K562 (cell line): ENCODE data around the gene TCF19. TPM values are rescaled to one million over a fixed set of nuclear protein-coding genes. Genes with fewer than 3 reads are reported as not detected.
"Not testable (repeated sequence)": the region's sequence is repeated elsewhere in the genome, so short reads cannot be mapped to it uniquely, and the experiment has no call there.

Experiments
- ATAC-seq: fragments of 200-7000 bp; cut with Tn5 transposase; 3 replicates; pipeline ENCODE4 v1.9.1; 2020; ENCODE audit warnings: moderate library complexity
- BruUV-seq: library from RNA; stranded (reverse); fragments of 400-500 nt; replicated peaks from 2 replicates; lab custom pipeline; 2021; lab: Mats Ljungman, UMichigan
- CTCF ChIA-PET: fragments of 300-600 bp; formaldehyde crosslinking; extraction: SDS; loops from one replicate; lab custom pipeline; 2021; ENCODE audit warnings: low intra/inter-chr PET ratio; lab: Yijun Ruan, JAX
- POLR2A ChIA-PET: fragments of 300-600, 350-650 bp; sonication (Branson Sonifier 250); formaldehyde crosslinking; extraction: SDS; loops from one replicate; lab custom pipeline; 2021; ENCODE audit warnings: antibody characterized with exemption, inconsistent platforms; lab: Yijun Ruan, JAX
- DNase-seq, 4 experiments: peaks; one replicate each; pipeline versions ENCODE4 v3.0.0 to v3.0.0-alpha.2; 2011 to 2018; ENCODE audit warnings: low spot score in 3 of 4, mixed read lengths in 3 of 4; ENCODE audit errors: extremely low read depth in 1 of 4
- FAIRE-seq: peaks from 2 replicates; lab custom pipeline; 2011; peaks lifted over from hg19 to GRCh38; lab: Jason Lieb, UNC
- H2AFZ ChIP-seq: 2 replicates; pipeline ENCODE4 v1.6.0; 2011; ENCODE audit warnings: low read depth, low read length, control low read depth, inconsistent platforms
- H3K27ac ChIP-seq: fragments of 200-600 bp; 3 replicates; pipeline ENCODE4 v1.8.0; 2011; ENCODE audit warnings: low read depth, mild to moderate bottlenecking, control low read depth, inconsistent platforms, low read length, moderate library complexity, mixed read lengths; ENCODE audit errors: extremely low read depth
- H3K27me3 ChIP-seq, 2 experiments: fragments of 300-600 bp in 1 of 2; 2 replicates in 1 of 2; 3 replicates in 1 of 2; pipeline versions ENCODE4 v1.6.0 to v1.8.0; 2011; ENCODE audit warnings: inconsistent platforms in 2 of 2, low read length in 2 of 2, mild to moderate bottlenecking in 1 of 2, mixed read lengths in 1 of 2, moderate library complexity in 1 of 2; ENCODE audit not compliant: control insufficient read depth in 2 of 2, insufficient read depth in 2 of 2
- H3K36me3 ChIP-seq: fragments of 300-600 bp; 3 replicates; pipeline ENCODE4 v1.8.0; 2011; ENCODE audit warnings: mild to moderate bottlenecking, low read length, inconsistent platforms; ENCODE audit not compliant: control insufficient read depth, insufficient read depth
- H3K4me1 ChIP-seq, 2 experiments: fragments of 200-600 bp in 1 of 2; replicated peaks in 1 of 2; 2 replicates in 1 of 2; 3 replicates in 1 of 2; pipeline versions ENCODE4 v1.5.1 to v1.8.0; 2011; ENCODE audit warnings: inconsistent platforms in 2 of 2, low read length in 2 of 2, mild to moderate bottlenecking in 1 of 2, mixed read lengths in 1 of 2, moderate library complexity in 1 of 2; ENCODE audit not compliant: control insufficient read depth in 2 of 2, insufficient read depth in 2 of 2
- H3K4me2 ChIP-seq: 2 replicates; pipeline ENCODE4 v1.6.1; 2011; ENCODE audit warnings: low read length, control low read depth, inconsistent platforms, mixed read lengths; ENCODE audit not compliant: insufficient read depth
- H3K4me3 ChIP-seq: fragments of 200-600 bp; sonication (generic), shearing (Covaris generic); 2 replicates; pipeline ENCODE4 v1.5.1; 2016; ENCODE audit warnings: control low read depth, inconsistent platforms
- H3K79me2 ChIP-seq: fragments of 200-600 bp; 3 replicates; pipeline ENCODE4 v1.8.0; 2011; ENCODE audit warnings: low read length, inconsistent platforms; ENCODE audit not compliant: control insufficient read depth, insufficient read depth
- H3K9ac ChIP-seq, 2 experiments: 2 replicates each; pipeline versions ENCODE4 v1.6.0 to v1.6.1; 2011; ENCODE audit warnings: low read depth in 2 of 2, low read length in 2 of 2, control low read depth in 1 of 2, inconsistent platforms in 1 of 2, mild to moderate bottlenecking in 1 of 2, mixed read lengths in 1 of 2; ENCODE audit not compliant: insufficient read depth in 1 of 2
- H3K9me1 ChIP-seq: one replicate; pipeline ENCODE4 v1.6.0; 2011; ENCODE audit warnings: inconsistent platforms, mild to moderate bottlenecking, low read length, moderate library complexity; ENCODE audit not compliant: control insufficient read depth, insufficient read depth
- H3K9me3 ChIP-seq: replicated peaks from 2 replicates; pipeline ENCODE4 v1.5.1; 2011; ENCODE audit warnings: low read depth, low read length, inconsistent platforms; ENCODE audit not compliant: control insufficient read depth, insufficient read depth
- H4K20me1 ChIP-seq: replicated peaks from 2 replicates; pipeline ENCODE4 v1.6.1; 2011; ENCODE audit warnings: low read length, inconsistent platforms, mixed read lengths; ENCODE audit not compliant: control insufficient read depth, insufficient read depth
- HDGF ChIP-seq: fragments of 450-650 bp; IDR thresholded peaks from 2 replicates; pipeline ENCODE4 v1.6.1; 2016
- HLTF ChIP-seq: fragments of 450-650 bp; IDR thresholded peaks from 2 replicates; pipeline ENCODE4 v1.6.1; 2016
- ID3 ChIP-seq, 2 experiments: fragments of 250-450 bp in 1 of 2; fragments of 450-650 bp in 1 of 2; sonication (Bioruptor Pico) in 1 of 2; IDR thresholded peaks; 2 replicates each; pipeline versions ENCODE4 v1.6.1 to v1.8.0; 2016 to 2021; ENCODE audit warnings: mild to moderate bottlenecking in 2 of 2, moderate library complexity in 2 of 2, missing compliant biosample characterization in 1 of 2, missing genetic modification characterization in 1 of 2
- MBD1 ChIP-seq: fragments of 250-450 bp; sonication (Bioruptor Pico); IDR thresholded peaks from 2 replicates; pipeline ENCODE4 v1.8.0; 2022; ENCODE audit warnings: inconsistent platforms
- NFYB ChIP-seq: IDR thresholded peaks from 2 replicates; pipeline ENCODE4 v1.6.1; 2011; ENCODE audit warnings: mild to moderate bottlenecking, moderate library complexity; ENCODE audit not compliant: insufficient read length; ENCODE audit errors: extremely low read depth
- POLR2A ChIP-seq: fragments of 450-650 bp; conservative IDR thresholded peaks from 2 replicates; pipeline ENCODE4 v1.6.1; 2016
- RFX7 ChIP-seq: fragments of 250-450 bp; sonication (Bioruptor Pico); IDR thresholded peaks from 2 replicates; pipeline ENCODE4 v1.5.1; 2021; ENCODE audit warnings: mild to moderate bottlenecking
- THRAP3 ChIP-seq: fragments of 450-650 bp; IDR thresholded peaks from 2 replicates; pipeline ENCODE4 v1.6.1; 2016; ENCODE audit warnings: mild to moderate bottlenecking, inconsistent platforms, borderline replicate concordance
- ZNF121 ChIP-seq: sonication (generic); formaldehyde crosslinking; conservative IDR thresholded peaks from 2 replicates; pipeline ENCODE4 v1.8.0; 2022; ENCODE audit warnings: missing genetic modification reagents
- ZSCAN29 ChIP-seq: fragments of 450-650 bp; IDR thresholded peaks from 2 replicates; pipeline ENCODE4 v1.6.1; 2017
- WGBS: fragments of 100-300 bp; shearing (Covaris generic); methylation state at CpG from one replicate; pipeline ENCODE4 v1.1.6; 2016; ENCODE audit warnings: low coverage, mixed read lengths; ENCODE audit not compliant: insufficient coverage; ENCODE audit errors: missing lambda C conversion rate; 5-methylcytosine and 5-hydroxymethylcytosine counted together
- in situ Hi-C: fragments of 300-500 bp; cut with MboI; formaldehyde crosslinking; loops from 4 replicates; pipeline ENCODE4 v1.15.0; 2018; ENCODE audit warnings: inconsistent platforms, mixed read lengths
- intact Hi-C: fragments of 100-400 bp; cut with micrococcal nuclease; formaldehyde crosslinking; loops from 2 replicates; pipeline ENCODE4 v1.14.2; 2022
- polyA plus RNA-seq, 8 experiments: library from polyadenylated mRNA; depleted of rRNA in 4 of 8; stranded (reverse) in 5 of 8; unstranded in 3 of 8; fragments of >200 nt; fragmentation: Nextera tagmentation in 2 of 8; fragmentation: Illumina TruSeq in 1 of 8; extraction: Ambion mirVana in 2 of 8; extraction: Trizol in 1 of 8; gene quantifications; 2 replicates each; pipeline versions ENCODE4 v1.2.1 to v1.2.3, GENCODE V29; 2011 to 2014; ENCODE audit warnings: inconsistent platforms in 1 of 8, missing spikeins in 1 of 8
- total RNA-seq, 7 experiments: library from RNA; depleted of rRNA in 6 of 7; stranded (reverse); fragments of >200 nt in 6 of 7; fragmentation: Illumina TruSeq in 2 of 7; extraction: Trizol in 2 of 7; gene quantifications; 2 replicates each; pipeline versions ENCODE4 v1.2.1 to v1.2.3, GENCODE V29; 2011 to 2021; ENCODE audit warnings: low replicate concordance in 1 of 7

The TCF19 gene
- total and polyA plus RNA-seq, 9 of the 15 experiments (the other 6 are each of a cell fraction or from before 2014, with no cell fraction given) = 4.2 to 42.5 (median 25.7) TPM

- POLR2A ChIA-PET = interaction anchor here (0.6 to 2.7 kb wide), 14 partner anchors 10 to 417 kb away, joined by 3 to 17 read pairs (median 4); partner anchors contain the start of gene MICA
- not testable (repeated sequence) for H3K36me3 ChIP-seq; ATAC-seq; FAIRE-seq; DNase-seq; BruUV-seq; TF ChIP-seq ID3 (CRISPR knock-in tag; IDR thresholded peaks at IDR 0.05)
- H3K79me2 ChIP-seq = peaks cover 31% of the 10 kb centered on the region
- in situ Hi-C loops = loop anchor here (5.0 kb wide), 1 partner anchor 171 kb away; no protein-coding TSS in a partner anchor
- WGBS = 60% methylated on average over 21 of the region's 25 CpGs
- peak overlapping the region; percentile 86 for H3K4me2 ChIP-seq
- TF ChIP-seq MBD1 (CRISPR knock-in tag) = peak; percentile 69; the same call in 1 of the 2 replicates
- peak; percentile 29; the same call in 1 of the 2 replicates for TF ChIP-seq ZSCAN29
- 0 out of 2 replicates have a peak, but pooled peaks have one; percentile 41 for TF ChIP-seq THRAP3
- TF ChIP-seq POLR2A = peak; percentile 13; the same call in 1 of the 2 replicates
- 0 out of 2 replicates have a peak, but pooled peaks have one; percentile 23 for TF ChIP-seq RFX7 (CRISPR knock-in tag)
- TF ChIP-seq NFYB = peak; percentile 47
- peak; percentile 92 for TF ChIP-seq ZNF121 (CRISPR knock-in tag)
- peak; percentile 27; the same call in 1 of the 2 replicates for TF ChIP-seq ID3 (tag; IDR thresholded peaks at IDR 0.05)
- TF ChIP-seq HLTF = 0 out of 2 replicates have a peak, but pooled peaks have one; percentile 83
- peak; percentile 95 for TF ChIP-seq HDGF
- TF ChIP-seq, all 486 proteins: peak for 10; not testable (repeated sequence) for 476
- Histone ChIP-seq H3K4me1 (peaks cover 5 to 10% of the 10 kb centered on the region in 2 experiments), H2AFZ (peak overlapping the region; percentile 96), H3K27ac (peak overlapping the region; percentile 98), H3K9ac (peak overlapping the region in 1 of 2 experiments; percentile 47; a peak in 1 of 4 replicates), H3K4me3 (peak overlapping the region; percentile 58)
- CTCF ChIA-PET = interaction anchor here (0.6 to 2.7 kb wide), 4 partner anchors 89 to 245 kb away, joined by 4 to 29 read pairs (median 8); no protein-coding TSS in a partner anchor
- H4K20me1 ChIP-seq, H3K9me1 ChIP-seq, H3K9me3 ChIP-seq, H3K27me3 ChIP-seq: not testable (repeated sequence)
- intact Hi-C loops = loop anchor here (1.0 to 10.0 kb wide), 3 partner anchors 171 to 388 kb away; partner anchors contain the start of genes LST1 and LTB
Measured at GRCh38 chr6:31196251-31197022, 38.0 kb downstream of the TCF19 start.
